ENCODE measurements around the gene IER2. TPM values are rescaled to one million over a fixed set of nuclear protein-coding genes. Genes with fewer than 3 reads are reported as not detected.

IER2 gene, protein sequence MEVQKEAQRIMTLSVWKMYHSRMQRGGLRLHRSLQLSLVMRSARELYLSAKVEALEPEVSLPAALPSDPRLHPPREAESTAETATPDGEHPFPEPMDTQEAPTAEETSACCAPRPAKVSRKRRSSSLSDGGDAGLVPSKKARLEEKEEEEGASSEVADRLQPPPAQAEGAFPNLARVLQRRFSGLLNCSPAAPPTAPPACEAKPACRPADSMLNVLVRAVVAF
- polyA plus RNA-seq (ENCODE audit: insufficient read length) = 57.4 TPM

DNA sequence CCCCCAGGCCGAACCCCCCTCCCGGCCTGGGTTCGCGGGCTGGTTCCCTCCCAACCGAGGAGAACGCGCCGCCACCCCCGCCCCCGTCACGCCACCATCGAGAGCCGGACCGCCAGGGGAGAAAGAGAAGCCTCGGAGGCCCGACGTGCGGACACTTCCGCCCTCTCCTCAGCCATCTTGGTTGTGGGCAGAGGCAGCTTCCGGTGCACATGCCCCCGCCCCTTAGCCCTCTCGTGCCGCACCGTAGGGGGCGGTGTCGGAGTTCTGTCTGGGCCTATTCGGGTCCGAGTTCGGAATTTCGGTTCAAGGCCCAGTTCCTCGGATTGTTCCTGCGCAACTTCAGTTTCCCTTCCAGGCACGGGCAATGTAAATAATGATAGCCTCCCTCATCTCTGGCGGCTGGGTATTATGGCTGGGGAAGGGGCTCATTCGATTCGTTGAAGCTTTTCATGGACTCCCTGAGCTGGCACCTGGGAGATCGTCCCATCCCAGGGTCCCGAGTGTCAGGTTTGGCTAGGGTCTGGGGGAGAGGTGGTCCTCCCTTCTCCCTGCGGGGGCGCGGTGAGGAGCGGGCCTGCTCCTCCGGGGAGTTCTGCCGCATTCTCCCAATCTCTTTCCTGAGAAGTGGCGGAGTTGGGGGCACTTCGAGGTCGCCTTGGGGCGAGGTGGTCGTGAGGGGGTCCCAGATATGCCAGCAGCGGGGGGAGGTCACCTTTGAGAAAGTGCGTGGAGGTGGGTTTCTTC, at the start of gene IER2, which contains the start of gene STX10:
IER2 (plus strand) TSS at position 225 of the 744 bp plus-strand sequence. CDS start 2,776 bp downstream, outside the sequence.
STX10 (minus strand) TSS at position 189 of the 744 bp plus-strand sequence. CDS start 202 bp downstream, outside the sequence.
- no peak for DNase-seq (ENCODE audit: low read depth)

DNA sequence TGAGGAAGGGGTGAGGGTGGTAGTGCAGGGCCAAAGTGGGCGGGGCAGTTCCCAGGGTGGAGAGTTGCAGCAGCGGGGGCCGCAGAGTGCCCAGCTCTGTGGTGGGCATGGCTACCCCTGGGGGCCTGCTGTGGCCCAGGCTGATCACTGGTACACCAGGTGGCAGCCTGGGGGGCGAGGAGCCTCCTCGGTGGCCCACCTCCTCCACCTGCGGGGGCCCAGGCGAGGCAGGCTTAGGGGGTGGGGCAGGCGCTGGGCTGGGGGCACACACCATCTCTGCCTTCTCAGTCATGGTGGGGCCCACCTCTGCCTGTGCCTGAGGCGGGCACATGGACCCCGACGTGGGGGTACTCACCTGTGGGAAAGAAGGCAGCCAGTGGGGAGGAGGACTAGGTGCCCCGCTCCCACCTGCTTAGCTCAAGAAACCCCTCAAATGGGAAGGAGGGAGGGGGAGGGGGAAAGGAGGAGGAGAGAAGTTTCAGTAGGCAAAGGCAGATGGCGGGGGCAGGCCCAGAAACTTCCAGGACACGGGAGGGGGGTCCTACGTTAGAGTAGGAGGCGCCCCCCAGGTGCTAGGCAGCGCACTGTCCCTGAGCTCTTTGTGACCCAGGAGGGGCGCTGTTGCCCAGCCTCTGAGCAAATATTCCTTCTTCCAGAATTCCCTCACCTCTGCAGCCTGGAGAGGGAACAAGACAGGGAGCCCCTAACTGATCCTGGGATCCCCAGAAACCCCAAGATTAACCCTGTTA, 49.2 kb upstream of the IER2 start:
- no peak for DNase-seq (ENCODE audit: low read depth)

GRCh38 chr19:13101590-13102415, 48.4 kb upstream of the IER2 start:
- no peak for DNase-seq (ENCODE audit: low read depth)

DNA sequence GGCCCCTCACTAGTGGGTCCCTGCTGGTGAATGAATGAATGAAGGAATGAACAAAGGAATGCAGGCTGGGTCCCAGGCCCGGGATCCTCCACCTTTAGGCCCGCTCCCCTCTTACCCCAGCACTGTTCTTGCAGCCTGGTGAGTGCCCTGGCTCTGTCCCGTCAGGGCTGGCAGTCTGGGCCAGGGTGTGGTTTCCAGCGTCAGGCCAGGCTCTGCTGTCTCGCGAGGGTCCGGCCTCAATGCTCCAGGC, 47.9 kb upstream of the IER2 start:
- DNase-seq (ENCODE audit: low read depth) = no peak

- DNase-seq (ENCODE audit: low read depth) = no peak
Observed at GRCh38 chr19:13102666-13103580, 47.3 kb upstream of the IER2 start, which contains the start of gene LYL1. TSS of gene LYL1 (minus strand) at chr19:13102858. CDS start at chr19:13101171, 1,687 bp downstream.

- no peak for DNase-seq (ENCODE audit: low read depth)
Observed at GRCh38 chr19:13103581-13104359, 46.4 kb upstream of the IER2 start.

GRCh38 chr19:13104360-13104847, 45.8 kb upstream of the IER2 start:
- DNase-seq (ENCODE audit: low read depth) = no peak

GRCh38 chr19:13104848-13105711, 45.1 kb upstream of the IER2 start:
- DNase-seq (ENCODE audit: low read depth) = no peak

DNA sequence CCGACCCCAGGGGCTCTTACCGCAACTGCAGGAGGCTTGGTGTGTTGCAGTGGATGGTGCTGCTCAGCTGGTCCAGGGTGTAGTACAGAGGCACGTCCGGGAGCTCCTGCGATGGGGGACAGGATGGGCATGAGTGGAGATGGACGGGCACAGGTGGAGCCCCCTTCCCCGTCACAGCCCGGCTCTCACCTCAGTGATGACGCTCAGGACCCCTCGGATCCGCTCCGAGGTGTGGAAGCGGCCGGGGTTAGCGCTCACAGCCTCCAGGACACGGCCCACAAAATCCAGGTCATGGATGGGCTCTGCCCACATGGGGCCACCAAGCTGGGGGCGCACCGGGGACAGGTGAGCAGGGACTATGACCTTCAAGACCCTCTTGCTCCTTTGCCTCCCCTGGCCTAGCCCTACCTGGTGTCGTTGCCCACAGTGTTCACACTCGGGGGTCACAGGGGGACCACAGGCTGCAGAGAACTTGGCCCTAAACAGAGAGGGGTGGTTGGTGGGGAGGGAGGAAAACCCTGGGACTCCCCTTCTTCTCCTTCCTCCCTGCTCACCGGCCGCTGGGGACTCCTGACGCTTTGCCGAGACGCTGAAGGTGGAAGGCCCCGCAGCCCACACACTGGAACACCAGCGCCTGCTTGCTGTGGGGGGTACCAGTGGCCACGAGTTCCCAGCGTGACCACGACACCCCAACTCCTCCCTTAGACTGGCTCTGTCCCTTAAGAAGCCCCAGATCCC, 40.7 kb upstream of the IER2 start:
- DNase-seq (ENCODE audit: low read depth) = no peak

GRCh38 chr19:13110099-13110610, 40.1 kb upstream of the IER2 start:
- no peak for DNase-seq (ENCODE audit: low read depth)

- no peak for DNase-seq (ENCODE audit: low read depth)
Observed at GRCh38 chr19:13112555-13112954, 37.7 kb upstream of the IER2 start.

DNA sequence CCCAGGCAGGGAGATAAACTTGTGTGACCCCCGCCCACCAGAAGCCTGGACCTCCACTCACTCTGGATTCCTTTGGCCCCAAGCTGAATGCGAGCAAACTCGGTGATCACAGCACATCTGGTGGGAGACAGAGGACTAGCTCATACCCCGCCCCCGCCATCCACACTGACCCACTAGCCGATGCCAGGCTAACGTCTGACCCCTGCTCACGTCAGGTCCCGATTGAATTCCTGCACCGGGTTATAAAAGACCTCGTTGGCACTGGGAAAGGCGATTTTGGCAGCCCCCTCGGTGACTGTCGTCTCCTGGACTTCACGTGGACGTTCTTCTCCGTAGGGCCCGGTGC, 34.3 kb upstream of the IER2 start:
- DNase-seq (ENCODE audit: low read depth) = no peak

- peak; percentile 67 for DNase-seq (ENCODE audit: low read depth)
Observed at GRCh38 chr19:13116282-13117175, 33.7 kb upstream of the IER2 start, which contains the start of gene TRMT1. TSS of gene TRMT1 (minus strand) at chr19:13116740. CDS start at chr19:13116399, 341 bp downstream.

GRCh38 chr19:13117176-13117771, 32.9 kb upstream of the IER2 start:
- DNase-seq (ENCODE audit: low read depth) = no peak

DNA sequence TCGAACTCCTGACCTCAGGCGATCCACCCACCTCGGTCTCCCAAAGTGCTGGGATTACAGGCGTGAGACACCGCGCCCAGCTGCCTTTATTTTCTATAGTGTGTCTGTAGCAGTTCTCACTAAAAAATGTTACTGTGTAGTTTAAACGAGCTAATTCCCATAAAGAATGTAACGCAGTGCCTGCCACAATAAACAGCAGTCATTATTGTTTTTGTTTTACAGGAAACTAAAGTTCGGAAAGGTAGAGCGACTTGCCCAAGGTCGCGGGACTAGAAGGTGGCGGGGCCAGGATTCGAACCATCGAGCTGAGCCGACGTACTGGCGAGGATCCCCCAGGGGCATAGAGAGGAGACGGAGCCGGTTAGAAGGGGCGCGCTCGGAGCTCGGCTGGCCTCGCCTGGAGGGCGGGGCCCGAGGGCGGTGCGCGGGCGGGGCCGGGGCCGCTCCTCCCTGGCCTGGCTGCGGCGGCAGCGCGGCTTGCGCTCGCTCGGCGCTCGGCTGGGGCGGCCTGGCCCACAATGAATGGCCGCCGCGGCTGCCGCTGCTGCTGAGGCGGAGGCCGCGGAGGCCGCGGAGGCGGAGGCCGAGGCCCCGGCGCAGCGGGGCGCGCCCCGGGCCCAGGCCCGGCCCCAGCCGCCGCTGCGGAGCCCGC, 32.3 kb upstream of the IER2 start, which contains the start of gene NACC1:
NACC1 (plus strand) TSS at position 493 of the 652 bp plus-strand sequence. CDS start 16,944 bp downstream, outside the sequence.
- peak; percentile 60 for DNase-seq (ENCODE audit: low read depth)
